ENCODE results near the gene GAPVD1. TPM values are rescaled to one million over a fixed set of nuclear protein-coding genes. Genes with fewer than 3 reads are reported as not detected.

GAPVD1 gene
- polyA plus RNA-seq, 2 of the 4 experiments (the other 2 are of a cell fraction): 18.2 to 23.0 TPM

GRCh38 chr9:125343518-125344275 lies 82.1 kb downstream of the GAPVD1 start:
- 90% methylated on average over 3 of the region's 3 CpGs for WGBS (ENCODE audit: missing lambda C conversion rate)
- peak in 1 of 2 experiments; percentile 56; a peak in 3 of 6 replicates for ATAC-seq
- ChIA-PET CTCF (interaction anchor here (1.0 to 1.9 kb wide), 4 partner anchors 11 to 88 kb away, joined by 3 to 9 read pairs (median 4); no protein-coding TSS in a partner anchor), POLR2A (no interaction called here)
- no peak overlapping the region for H3K4me2 ChIP-seq
- no peak for TF ChIP-seq TP53 (CRISPR knock-in tag; IDR thresholded peaks at IDR 0.05)
- TF ChIP-seq ATOH8 (CRISPR knock-in tag; IDR thresholded peaks at IDR 0.05; ENCODE audit: low read depth): no peak
- no peak for TF ChIP-seq MAX (IDR thresholded peaks at IDR 0.05)
- TF ChIP-seq RNF2 (IDR thresholded peaks at IDR 0.05; ENCODE audit: borderline replicate concordance, low read depth): no peak
- TF ChIP-seq FOXS1 (CRISPR knock-in tag; IDR thresholded peaks at IDR 0.05): no peak
- TF ChIP-seq POLR2AphosphoS2 (conservative IDR thresholded peaks at IDR 0.05; ENCODE audit: low read length): no peak
- no peak for TF ChIP-seq PBX3 (IDR thresholded peaks at IDR 0.05)
- TF ChIP-seq MAZ (IDR thresholded peaks at IDR 0.05; ENCODE audit: borderline replicate concordance, low read depth, low read length): no peak
- TF ChIP-seq JUN (IDR thresholded peaks at IDR 0.05): no peak
- no peak for TF ChIP-seq NFE2L2 (conservative IDR thresholded peaks at IDR 0.05; ENCODE audit: low read length)
- no peak for TF ChIP-seq EP300 (IDR thresholded peaks at IDR 0.05)
- TF ChIP-seq MYC (IDR thresholded peaks at IDR 0.05; ENCODE audit: borderline replicate concordance, low read length): no peak
- TF ChIP-seq ZSCAN20 (CRISPR knock-in tag; IDR thresholded peaks at IDR 0.05): no peak
- TF ChIP-seq E2F6 (IDR thresholded peaks at IDR 0.05; ENCODE audit: borderline replicate concordance, low read depth): no peak
- no peak for TF ChIP-seq FOSB (CRISPR knock-in tag; IDR thresholded peaks at IDR 0.05)
- no peak for TF ChIP-seq HES2 (IDR thresholded peaks at IDR 0.05)
- no peak for TF ChIP-seq CHD2 (IDR thresholded peaks at IDR 0.05; ENCODE audit: low read length, partially characterized antibody)
- no peak for TF ChIP-seq RARB (CRISPR knock-in tag; IDR thresholded peaks at IDR 0.05)
- no peak for TF ChIP-seq RCOR1 (IDR thresholded peaks at IDR 0.05; ENCODE audit: low read depth, low read length)
- no peak for TF ChIP-seq ELK1 (IDR thresholded peaks at IDR 0.05; ENCODE audit: low read depth, low read length)
- FAIRE-seq: no peak
- peak in 1 of 2 experiments; percentile 22 for DNase-seq (ENCODE audit: low read depth in 1 of 2, low spot score in 1 of 2)
- peaks cover 11% of the 10 kb centered on the region; the same call in 2 of the 3 replicates for H3K4me1 ChIP-seq
- H3K4me3 ChIP-seq: no peak overlapping the region
- no peaks in the 10 kb centered on the region for H3K9me3 ChIP-seq
- no peak overlapping the region for H3K27ac ChIP-seq

GRCh38 chr9:125346080-125346732 lies 84.6 kb downstream of the GAPVD1 start:
- POLR2A ChIA-PET: no interaction called here
- CTCF ChIA-PET: interaction anchor here (0.5 to 2.7 kb wide), 4 partner anchors 9 to 150 kb away, joined by 3 to 9 read pairs (median 3); no protein-coding TSS in a partner anchor
- DNase-seq (ENCODE audit: low read depth in 1 of 2, low spot score in 1 of 2): no peak
- H3K4me1 ChIP-seq: peaks cover 8% of the 10 kb centered on the region; the same call in 2 of the 3 replicates
- WGBS (ENCODE audit: missing lambda C conversion rate): 85% methylated on average over 3 of the region's 3 CpGs
- H3K9me3 ChIP-seq: peaks cover 8% of the 10 kb centered on the region; the same call in 2 of the 3 replicates
- H3K4me3 ChIP-seq: no peak overlapping the region
- H3K4me2 ChIP-seq: no peak overlapping the region
- no peak for ATAC-seq
- TF ChIP-seq ELK1 (IDR thresholded peaks at IDR 0.05; ENCODE audit: low read depth, low read length) (no peak), TP53 (CRISPR knock-in tag; IDR thresholded peaks at IDR 0.05) (no peak), MAZ (IDR thresholded peaks at IDR 0.05; ENCODE audit: borderline replicate concordance, low read depth, low read length) (no peak), MAFK (IDR thresholded peaks at IDR 0.05; ENCODE audit: partially characterized antibody) (peak; percentile 30), POLR2A (IDR thresholded peaks at IDR 0.05; ENCODE audit: low read length) (no peak), ZNF302 (CRISPR knock-in tag; IDR thresholded peaks at IDR 0.05) (no peak), ESRRA (IDR thresholded peaks at IDR 0.05; ENCODE audit: borderline replicate concordance, low read length) (no peak)
- H3K27ac ChIP-seq: no peak overlapping the region
- FAIRE-seq: no peak

Measured in A549 (cell line).